Medulla oblongata (tissue), 1 donor: ENCODE results near the gene CHTF18.
"Not testable (repeated sequence)": the region's sequence is repeated elsewhere in the genome, so short reads cannot be mapped to it uniquely, and the experiment has no call there.

Source experiments
- DNase-seq: peaks from one replicate; pipeline ENCODE4 v3.0.0-alpha.2; 2015; ENCODE audit errors: extremely low spot score

Gene CHTF18

GRCh38 chr16:788399-789126, at the start of gene CHTF18:
Gene CHTF18, plus strand, starts transcription at chr16:788620. Its CDS starts 65 bp downstream, at chr16:788685.
- DNase-seq = peak; percentile 93

GRCh38 chr16:739560-740458, 48.6 kb upstream of the CHTF18 start:
- DNase-seq = no peak

- DNase-seq = no peak
Observed at GRCh38 chr16:740459-740763, 48.0 kb upstream of the CHTF18 start.

GRCh38 chr16:740764-741505, 47.5 kb upstream of the CHTF18 start, which contains the start of gene CIAO3:
Gene CIAO3, minus strand, starts transcription at chr16:740997. Its CDS starts 12 bp downstream, at chr16:740985.
- DNase-seq = peak; percentile 82

- DNase-seq = no peak
Observed at GRCh38 chr16:741986-742629, 46.3 kb upstream of the CHTF18 start.

- DNase-seq = not testable (repeated sequence)
Observed at GRCh38 chr16:742894-743293, 45.5 kb upstream of the CHTF18 start.

GRCh38 chr16:743794-744500, 44.5 kb upstream of the CHTF18 start:
- DNase-seq = no peak

- no peak for DNase-seq
Observed at GRCh38 chr16:745739-746138, 42.7 kb upstream of the CHTF18 start.

- no peak for DNase-seq
Observed at GRCh38 chr16:746637-747036, 41.8 kb upstream of the CHTF18 start.

GRCh38 chr16:747978-748746, 40.3 kb upstream of the CHTF18 start:
- DNase-seq = no peak

GRCh38 chr16:749010-749409, 39.4 kb upstream of the CHTF18 start:
- no peak for DNase-seq

- DNase-seq = no peak
Observed at GRCh38 chr16:750485-750884, 37.9 kb upstream of the CHTF18 start.

- no peak for DNase-seq
Observed at GRCh38 chr16:751152-752006, 37.0 kb upstream of the CHTF18 start.

- no peak for DNase-seq
Observed at GRCh38 chr16:752007-752312, 36.5 kb upstream of the CHTF18 start.

- not testable (repeated sequence) for DNase-seq
Observed at GRCh38 chr16:754121-754607, 34.3 kb upstream of the CHTF18 start.

GRCh38 chr16:754656-755055, 33.8 kb upstream of the CHTF18 start:
- DNase-seq = peak; percentile 27

- DNase-seq = no peak
Observed at GRCh38 chr16:756428-756827, 32.0 kb upstream of the CHTF18 start.

- no peak for DNase-seq
Observed at GRCh38 chr16:759110-759910, 29.1 kb upstream of the CHTF18 start.

- DNase-seq = no peak
Observed at GRCh38 chr16:760065-760464, 28.4 kb upstream of the CHTF18 start.
